ENCODE data around the gene LBH. TPM values are rescaled to one million over a fixed set of nuclear protein-coding genes. Genes with fewer than 3 reads are reported as not detected.
"Not testable (repeated sequence)": the region's sequence is repeated elsewhere in the genome, so short reads cannot be mapped to it uniquely, and the experiment has no call there.

Gene LBH
- total RNA-seq, 4 donors from 2014 or later = 2.4 to 22.7 (median 17.6) TPM

- Histone ChIP-seq H3K4me3 (no peak overlapping the region), H3K4me1 (peaks cover 13 to 36% (median 15%) of the 10 kb centered on the region in 3 donors)
Observed at GRCh38 chr2:30266051-30266621, 34.8 kb downstream of the LBH start.

GRCh38 chr2:30266705-30267104 lies 35.4 kb downstream of the LBH start:
- no peak overlapping the region for H3K4me3 ChIP-seq
- no peaks in the 10 kb centered on the region for H3K36me3 ChIP-seq
- 81 to 92% methylated on average over 4 to 5 of the region's 5 CpGs for WGBS, 2 donors
- TF ChIP-seq CTCF (IDR thresholded peaks at IDR 0.05) = no peak
- TF ChIP-seq POLR2A (IDR thresholded peaks at IDR 0.05) = no peak
- peak overlapping the region in 1 of 4 donors; percentile 58 for H3K27ac ChIP-seq
- no peak for DNase-seq
- H3K9me3 ChIP-seq = no peaks in the 10 kb centered on the region
- no peaks in the 10 kb centered on the region for H3K27me3 ChIP-seq
- intact Hi-C loops (cut with DNase I) = no loop called here
- peaks cover 13 to 39% (median 15%) of the 10 kb centered on the region in 3 donors for H3K4me1 ChIP-seq

More at GRCh38 chr2:30266051-30266621, 34.8 kb downstream of the LBH start:
- no peaks in the 10 kb centered on the region for H3K36me3 ChIP-seq
- 35 to 69% methylated on average over 5 to 6 of the region's 7 CpGs for WGBS, 2 donors
- H3K9me3 ChIP-seq = no peaks in the 10 kb centered on the region
- TF ChIP-seq CTCF (IDR thresholded peaks at IDR 0.05) (no peak), POLR2A (IDR thresholded peaks at IDR 0.05) (no peak)
- DNase-seq = no peak
- peak overlapping the region; percentile 28 to 67 (median 52) for H3K27ac ChIP-seq
- no peaks in the 10 kb centered on the region for H3K27me3 ChIP-seq
- intact Hi-C loops (cut with DNase I) = no loop called here

- Histone ChIP-seq H3K4me3 (no peak overlapping the region), H3K27ac (peak overlapping the region in 1 of 4 donors; percentile 58), H3K36me3 (no peaks in the 10 kb centered on the region), H3K27me3 (no peaks in the 10 kb centered on the region), H3K9me3 (no peaks in the 10 kb centered on the region), H3K4me1 (peaks cover 13 to 40% (median 15%) of the 10 kb centered on the region in 3 donors)
- intact Hi-C loops (cut with DNase I) = no loop called here
- no peak for DNase-seq
- 79 to 82% methylated on average over 11 to 13 of the region's 13 CpGs for WGBS, 2 donors
- TF ChIP-seq CTCF (IDR thresholded peaks at IDR 0.05) (no peak), POLR2A (IDR thresholded peaks at IDR 0.05) (no peak)
Observed at GRCh38 chr2:30267161-30267975, 36.0 kb downstream of the LBH start.

- no peak for DNase-seq
- peak overlapping the region in 1 of 4 donors; percentile 6 for H3K27ac ChIP-seq
Observed at GRCh38 chr2:30268296-30268871, 37.0 kb downstream of the LBH start.

GRCh38 chr2:30269114-30269770 lies 37.9 kb downstream of the LBH start:
- 94 to 98% methylated on average over 9 to 13 of the region's 16 CpGs for WGBS, 2 donors

More at GRCh38 chr2:30268296-30268871, 37.0 kb downstream of the LBH start:
- intact Hi-C loops (cut with DNase I) = no loop called here
- WGBS, 2 donors = 42 to 67% methylated on average over 3 of the region's 5 CpGs
- peaks cover 19 to 51% (median 22%) of the 10 kb centered on the region in 3 donors for H3K4me1 ChIP-seq
- no peaks in the 10 kb centered on the region for H3K9me3 ChIP-seq
- TF ChIP-seq POLR2A (IDR thresholded peaks at IDR 0.05) (no peak), CTCF (IDR thresholded peaks at IDR 0.05) (no peak)
- no peaks in the 10 kb centered on the region for H3K36me3 ChIP-seq
- no peak overlapping the region for H3K4me3 ChIP-seq
- no peaks in the 10 kb centered on the region for H3K27me3 ChIP-seq

More at GRCh38 chr2:30269114-30269770, 37.9 kb downstream of the LBH start:
- intact Hi-C loops (cut with DNase I); H3K36me3 ChIP-seq; H3K27me3 ChIP-seq; H3K27ac ChIP-seq; DNase-seq; H3K9me3 ChIP-seq; H3K4me3 ChIP-seq: not testable (repeated sequence)
- H3K4me1 ChIP-seq = peaks cover 27 to 59% (median 31%) of the 10 kb centered on the region in 3 donors
